ENCODE measurements around the gene MYH15. TPM values are rescaled to one million over a fixed set of nuclear protein-coding genes. Genes with fewer than 3 reads are reported as not detected.

MYH15 gene
- total and polyA plus RNA-seq, 2 of the 8 experiments (the other 6 are each of a cell fraction or from before 2014, with no cell fraction given) = under 0.01 TPM; not detected in 1

- TF ChIP-seq HDAC2 (IDR thresholded peaks at IDR 0.05; ENCODE audit: borderline replicate concordance in 1 of 2, low read depth in 2 of 2, low read length in 2 of 2) (no peak), SAP30 (IDR thresholded peaks at IDR 0.05; ENCODE audit: insufficient read depth, insufficient replicate concordance, low read length) (no peak), MAFK (IDR thresholded peaks at IDR 0.05; ENCODE audit: low read depth, low read length) (no peak), SIX5 (IDR thresholded peaks at IDR 0.05; ENCODE audit: low read depth, low read length) (no peak)
These were observed 121.0 kb downstream of the MYH15 start (continued) for GRCh38 chr3:108389372-108389771.
